ENCODE data around the gene UNC5B.
"Not testable (repeated sequence)": the region's sequence is repeated elsewhere in the genome, so short reads cannot be mapped to it uniquely, and the experiment has no call there.

Gene UNC5B

DNA sequence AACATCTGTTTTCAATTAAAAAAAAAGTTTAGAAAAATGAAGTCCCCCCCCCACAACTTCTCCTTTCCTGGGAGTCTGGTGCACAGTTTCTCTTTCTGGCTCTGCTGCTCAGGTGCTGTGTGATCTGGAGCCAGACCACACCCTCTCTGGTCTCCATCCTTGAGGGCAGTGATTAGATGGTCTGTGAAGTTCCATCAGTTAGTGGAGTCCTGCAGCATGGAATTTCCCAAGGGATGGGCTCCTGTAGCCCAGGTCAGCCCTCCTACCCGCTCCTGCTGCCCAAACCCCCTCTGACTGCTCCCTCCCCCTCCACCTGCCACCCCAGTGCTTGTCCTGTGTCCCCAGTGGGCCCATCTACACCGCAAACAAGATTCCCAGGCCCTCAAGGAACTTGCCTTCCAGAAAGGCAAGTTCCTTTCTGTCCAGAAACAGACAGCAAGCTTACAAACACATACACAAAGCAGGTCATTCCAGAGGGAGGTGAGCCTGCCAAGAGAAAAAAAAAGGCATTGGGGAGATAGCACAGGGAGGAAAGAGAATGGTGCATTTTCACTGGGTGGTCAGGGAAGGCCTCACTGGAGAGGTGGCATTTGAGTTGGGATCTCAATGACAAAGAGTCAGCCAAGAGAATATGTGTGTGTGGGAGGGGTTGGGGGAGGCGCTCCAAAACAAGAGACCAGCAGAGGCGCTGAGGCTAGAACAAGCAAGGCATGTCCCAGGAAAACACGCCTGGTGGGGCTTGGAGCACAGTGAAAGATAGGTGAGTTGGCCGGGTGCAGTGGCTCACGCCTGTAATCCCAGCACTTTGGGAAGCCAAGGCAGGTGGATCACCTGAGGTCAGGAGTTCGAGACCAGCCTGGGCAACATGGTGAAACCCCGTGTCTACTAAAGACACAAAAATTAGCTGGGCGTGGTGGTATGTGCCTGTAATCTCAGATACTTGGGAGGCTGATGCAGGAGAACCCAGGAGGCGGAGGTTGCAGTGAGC is 57.2 kb downstream of the UNC5B start:
- DNase-seq = no peak

DNA sequence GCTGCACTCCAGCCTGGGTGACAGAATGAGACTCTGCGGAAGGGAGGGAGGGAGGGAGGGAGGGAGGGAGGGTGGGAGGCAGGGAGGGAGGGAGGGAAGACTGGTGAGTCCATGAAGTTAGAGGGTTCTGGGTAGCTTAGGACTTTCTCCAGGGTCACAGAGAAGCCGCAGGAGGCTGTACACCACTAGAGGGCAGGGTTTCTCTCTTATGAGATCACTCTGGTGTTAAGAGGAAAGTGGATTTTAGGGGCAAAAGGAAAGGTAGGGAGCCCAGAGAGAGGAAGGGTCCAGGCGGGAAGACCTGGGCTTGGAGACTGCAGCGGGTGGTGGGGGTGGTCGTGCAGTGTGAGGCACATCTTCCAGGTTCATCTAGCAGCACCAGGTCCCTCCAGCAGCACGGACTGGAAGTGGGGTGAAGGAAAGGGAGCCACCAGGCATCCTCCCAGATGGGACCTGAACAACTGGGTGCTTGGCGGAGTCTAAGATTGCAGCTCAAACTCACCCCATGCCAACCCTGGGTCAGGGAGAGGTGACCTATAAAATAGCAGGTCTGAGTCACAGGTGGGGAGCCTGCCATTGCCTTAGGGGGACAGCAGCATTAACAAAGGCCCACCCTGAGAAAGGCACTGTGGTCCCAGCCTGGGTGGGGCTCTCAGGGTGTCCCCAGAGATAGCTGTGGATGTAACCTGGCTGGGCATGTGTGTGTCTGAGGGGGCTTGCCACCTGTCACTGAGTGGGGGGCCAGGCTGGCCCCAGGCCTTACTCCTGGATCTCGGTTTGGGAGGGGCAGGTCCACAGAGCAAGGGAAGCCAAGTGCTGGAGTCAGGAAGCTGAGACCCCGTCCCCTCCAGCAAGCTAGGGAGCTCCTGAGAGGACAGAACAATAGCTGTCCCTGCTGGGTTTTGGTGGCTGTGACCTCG is 58.2 kb downstream of the UNC5B start:
- DNase-seq = no peak

- no peak for DNase-seq
These were observed 59.3 kb downstream of the UNC5B start for GRCh38 chr10:71271662-71272055.

GRCh38 chr10:71272056-71272771 is 59.8 kb downstream of the UNC5B start:
- no peak for DNase-seq

DNA sequence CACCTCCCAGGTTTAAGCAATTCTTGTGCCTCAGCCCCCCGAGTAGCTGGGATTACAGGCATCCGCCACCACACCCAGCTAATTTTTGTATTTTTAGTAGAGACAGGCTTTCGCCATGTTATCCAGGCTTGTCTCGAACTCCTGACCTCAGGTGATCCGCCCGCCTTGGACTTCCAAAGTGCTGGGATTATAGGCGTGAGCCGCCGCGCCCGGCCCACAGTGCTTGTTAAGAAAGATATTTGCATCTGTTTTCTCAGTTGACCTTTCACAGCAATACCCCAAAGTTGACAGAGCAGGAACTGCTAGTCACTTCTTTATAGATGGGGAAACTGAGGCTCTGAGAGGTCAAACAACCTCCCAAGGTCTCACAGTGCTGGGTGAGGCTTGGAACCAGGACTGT is 60.6 kb downstream of the UNC5B start:
- not testable (repeated sequence) for DNase-seq

DNA sequence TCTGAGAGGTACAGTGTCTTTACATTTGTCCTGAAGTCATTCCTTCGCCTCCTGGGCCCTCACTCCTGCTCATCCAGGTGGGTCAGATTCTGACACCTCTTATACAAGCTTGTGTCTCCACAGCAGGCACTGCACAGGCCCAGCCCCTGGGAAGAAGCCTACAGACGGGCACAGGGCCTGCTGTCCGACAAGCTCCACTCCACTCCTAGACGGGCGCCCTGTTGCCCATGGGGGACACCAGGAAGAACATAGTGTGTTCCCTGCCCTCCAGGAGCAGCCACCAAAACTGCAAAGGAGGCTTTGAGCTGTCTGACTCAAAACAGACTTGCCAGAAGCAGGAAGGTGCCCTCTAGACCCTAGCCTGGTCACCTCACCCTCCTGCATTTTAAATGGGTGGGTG is 61.1 kb downstream of the UNC5B start:
- no peak for DNase-seq

DNA sequence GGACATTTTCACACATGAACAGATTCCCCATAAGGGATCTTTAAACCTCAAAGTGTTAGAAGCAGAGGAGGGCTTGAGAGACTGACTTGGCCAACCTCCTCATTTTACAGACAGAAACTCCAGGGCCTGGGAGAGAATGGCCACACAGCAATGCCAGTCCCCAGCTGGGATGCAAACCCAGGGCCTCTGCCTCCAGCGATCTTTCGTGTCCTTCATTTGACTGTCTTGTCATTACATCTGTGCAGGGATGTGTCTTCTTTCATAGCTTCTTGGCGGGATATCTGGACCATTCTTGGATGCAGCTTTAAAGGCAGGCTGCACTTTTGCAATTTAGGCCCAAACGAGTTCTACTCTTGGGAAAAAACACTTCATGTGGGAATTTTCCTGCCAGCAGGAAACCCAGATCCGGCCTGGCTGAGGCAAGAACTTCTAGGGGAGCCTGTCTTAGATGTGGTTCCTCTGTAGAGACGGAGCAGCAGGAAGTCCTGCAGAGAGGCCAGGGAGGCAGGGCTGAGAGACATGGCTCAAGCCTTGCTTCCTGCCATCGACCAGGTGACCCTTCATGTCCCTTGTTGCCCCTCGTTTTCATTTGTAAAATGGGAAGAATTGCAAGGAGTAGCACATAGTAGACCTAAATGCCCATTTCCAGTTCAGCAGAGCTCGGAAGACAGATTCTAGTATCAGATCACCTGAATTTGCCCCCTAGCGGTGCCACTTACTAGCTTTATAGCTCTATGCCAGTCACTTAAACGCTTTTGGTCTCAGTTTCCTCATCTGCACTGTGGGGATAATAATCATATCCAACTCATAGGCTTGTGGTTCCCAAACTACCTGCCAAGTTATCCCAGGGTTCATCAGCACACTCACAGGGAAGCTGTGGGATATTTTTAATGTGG is 62.8 kb downstream of the UNC5B start:
- DNase-seq = no peak

DNA sequence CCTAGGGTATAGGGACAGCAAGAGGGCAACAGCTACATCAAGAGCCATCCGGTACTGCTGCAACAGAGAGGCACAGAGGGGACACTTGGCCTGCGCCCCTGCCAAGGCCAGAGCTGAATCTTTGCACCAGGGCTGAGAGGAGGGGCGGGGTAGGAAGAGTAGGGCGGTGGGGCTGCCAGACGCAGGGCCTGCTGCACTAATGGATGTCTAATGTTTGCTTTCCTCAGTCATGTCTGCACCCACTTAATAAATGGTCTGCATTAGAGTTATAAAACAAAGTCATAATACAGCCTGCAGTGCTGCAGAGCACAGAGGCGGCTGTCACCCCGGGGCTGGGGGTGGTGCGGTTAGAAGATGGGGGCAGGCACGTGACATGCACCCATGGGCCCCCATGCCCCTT is 64.5 kb downstream of the UNC5B start:
- no peak for DNase-seq

- DNase-seq = no peak
These were observed 65.7 kb downstream of the UNC5B start for GRCh38 chr10:71277914-71278665.

DNA sequence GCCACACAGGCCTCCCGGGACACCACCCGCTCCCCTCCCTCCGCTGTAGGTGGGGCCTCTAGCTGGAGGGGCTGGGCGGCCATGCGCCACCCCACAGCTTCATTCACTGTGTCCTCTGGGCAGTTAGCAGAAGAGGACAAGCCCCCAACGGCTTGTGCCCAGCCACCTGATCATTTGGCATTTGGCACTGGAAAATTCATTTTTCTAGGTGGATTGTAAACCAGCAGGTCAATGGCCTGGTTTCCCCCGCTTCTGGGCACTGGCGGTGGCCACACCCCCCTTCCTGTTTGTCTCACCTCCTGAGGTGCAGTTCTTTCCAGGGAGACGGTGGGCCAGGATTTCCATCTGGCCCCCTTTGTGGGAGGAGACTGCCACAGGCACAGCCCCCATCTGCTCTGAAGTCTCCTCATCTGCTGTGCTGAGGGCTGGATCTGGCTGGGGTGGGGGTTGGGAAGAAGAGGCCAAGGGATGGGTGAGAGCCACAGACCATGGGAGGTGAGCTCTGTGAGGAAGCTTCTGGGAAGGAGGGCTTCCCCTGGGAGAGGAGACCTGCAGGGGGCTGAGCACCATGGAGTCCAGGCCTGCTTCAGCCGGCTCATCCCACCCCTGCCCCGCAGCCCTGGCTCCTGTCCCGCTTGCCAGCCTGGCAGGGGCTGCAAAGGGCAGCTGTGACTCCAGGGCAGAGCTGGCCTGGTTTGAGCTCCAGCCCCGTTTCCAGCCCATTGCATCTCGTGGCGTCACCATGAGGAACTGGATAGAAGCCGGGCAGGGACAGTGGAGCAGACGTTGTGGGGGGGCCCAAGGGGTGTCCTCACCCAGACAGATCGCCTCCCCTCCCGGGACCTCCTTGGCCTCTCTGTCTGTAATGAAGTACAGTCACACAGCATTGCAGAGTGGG is 66.6 kb downstream of the UNC5B start:
- no peak for DNase-seq

- no peak for DNase-seq
These were observed 67.3 kb downstream of the UNC5B start for GRCh38 chr10:71279590-71280170.

GRCh38 chr10:71280216-71280615 is 67.8 kb downstream of the UNC5B start:
- no peak for DNase-seq

- DNase-seq = no peak
These were observed 68.5 kb downstream of the UNC5B start for GRCh38 chr10:71280825-71281224.

DNA sequence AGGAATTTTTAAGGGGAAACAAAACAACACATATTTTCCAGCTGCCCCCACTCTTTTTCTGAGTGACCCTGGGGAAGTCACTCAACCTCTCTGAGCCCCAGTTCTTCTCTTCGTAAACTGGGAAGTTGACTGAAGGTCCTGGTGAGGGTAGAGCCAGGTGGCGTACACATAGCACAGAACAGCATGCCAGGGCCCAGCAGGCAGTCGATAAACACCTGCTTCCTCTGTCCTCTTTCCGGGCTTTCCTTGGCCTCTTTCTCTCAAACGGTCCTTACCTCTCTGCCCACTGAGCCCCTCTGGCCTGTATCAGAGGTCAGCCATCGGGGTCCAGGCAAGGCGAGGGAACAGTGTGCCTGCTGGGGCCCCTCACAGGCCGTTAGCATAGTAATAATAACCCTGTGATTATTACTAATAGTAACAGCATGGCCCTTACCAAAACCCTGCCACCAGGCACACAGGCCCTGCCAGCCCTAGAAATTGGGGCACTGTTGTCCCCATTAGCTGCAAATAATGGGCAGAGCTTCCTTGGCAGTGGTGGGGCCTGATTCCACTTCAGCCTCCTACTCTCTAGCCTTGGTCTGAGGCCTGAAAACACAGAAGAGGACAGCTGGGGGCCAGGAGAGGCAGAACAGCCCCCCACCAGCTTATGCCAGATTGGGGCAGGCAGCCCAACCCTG is 69.4 kb downstream of the UNC5B start:
- DNase-seq = no peak

DNA sequence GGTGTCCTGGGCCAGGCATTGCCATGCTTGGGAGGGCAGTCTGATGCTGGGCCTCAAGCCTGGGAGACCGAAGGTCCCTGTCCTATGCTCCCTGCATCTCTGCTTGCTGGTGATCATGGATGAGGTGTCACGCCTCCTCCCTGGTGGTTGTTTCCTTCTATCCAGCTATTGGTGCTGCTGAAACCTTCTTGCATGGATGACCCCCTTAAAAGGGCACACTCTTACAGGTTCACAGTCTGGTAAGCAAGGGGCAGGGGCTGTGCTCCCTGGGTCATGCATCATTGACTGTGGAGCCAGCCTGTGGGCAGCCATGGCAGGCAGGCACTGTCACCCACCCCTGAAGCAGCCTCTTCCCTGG is 69.9 kb downstream of the UNC5B start:
- DNase-seq = no peak

DNA sequence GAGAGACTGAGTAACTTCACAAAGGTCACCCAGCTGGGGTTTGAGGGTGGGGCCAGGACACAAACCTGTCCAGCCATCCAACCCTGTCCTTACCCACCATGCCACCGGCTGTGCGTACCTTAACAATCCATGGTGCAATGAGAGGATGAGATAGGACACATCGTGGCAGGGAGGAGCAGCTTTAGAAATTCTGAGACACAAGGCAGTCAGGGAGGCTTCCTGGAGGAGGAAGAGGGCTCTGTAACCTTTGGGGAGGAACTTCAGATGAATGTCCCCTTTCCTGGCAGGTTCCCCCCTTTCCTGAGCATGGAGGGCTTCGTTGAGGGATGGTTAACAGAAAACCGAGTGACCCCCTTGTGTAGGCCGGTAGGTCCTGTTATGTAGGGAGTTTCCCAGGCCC is 71.0 kb downstream of the UNC5B start:
- DNase-seq = no peak

DNA sequence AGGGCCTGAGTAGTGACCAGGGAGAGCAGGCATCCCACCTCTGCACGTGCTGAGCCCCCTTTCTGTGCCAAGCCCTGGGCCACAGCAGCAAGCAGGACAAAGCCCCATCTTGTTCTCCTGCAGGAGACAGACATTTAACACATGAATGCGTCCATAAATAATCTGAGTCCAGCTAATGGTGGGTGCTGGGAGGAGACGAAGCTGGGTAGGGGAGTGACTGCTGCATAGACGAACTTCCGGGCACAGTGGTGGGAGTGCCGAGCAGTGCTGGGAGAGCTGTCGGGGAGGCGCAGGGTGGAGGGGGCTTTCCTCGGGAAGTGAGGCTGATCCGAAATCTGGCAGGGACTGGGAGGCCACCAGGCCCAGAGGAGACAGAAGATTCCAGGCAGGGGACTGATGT is 71.5 kb downstream of the UNC5B start:
- no peak for DNase-seq

- DNase-seq = no peak
These were observed 72.3 kb downstream of the UNC5B start for GRCh38 chr10:71284544-71285179.

GRCh38 chr10:71285180-71285545 is 72.8 kb downstream of the UNC5B start:
- DNase-seq = no peak
